ENCODE measurements around the gene QSOX2.

The QSOX2 gene

GRCh38 chr9:136254381-136255165 is 9.0 kb upstream of the QSOX2 start:
- no peak overlapping the region for H3K27ac ChIP-seq (ENCODE audit: extremely low read depth, low read depth, low read length)
- TF ChIP-seq ZNF548 (tag by site-specific recombination; IDR thresholded peaks at IDR 0.05) (no peak), SP2 (tag by site-specific recombination; IDR thresholded peaks at IDR 0.05) (no peak; the same call in 1 of the 2 replicates), ZNF24 (tag by site-specific recombination; IDR thresholded peaks at IDR 0.05) (no peak), ZBTB49 (tag by site-specific recombination; IDR thresholded peaks at IDR 0.05; ENCODE audit: low read depth) (no peak), ZNF391 (tag by site-specific recombination; IDR thresholded peaks at IDR 0.05; ENCODE audit: borderline replicate concordance, low read depth) (no peak), ZNF362 (tag by site-specific recombination; IDR thresholded peaks at IDR 0.05) (no peak), GLIS1 (tag by site-specific recombination; IDR thresholded peaks at IDR 0.05) (peak; percentile 24), PRDM1 (tag by site-specific recombination; IDR thresholded peaks at IDR 0.05) (no peak)
- H3K9me3 ChIP-seq (ENCODE audit: control insufficient read depth, insufficient read depth, low read depth, low read length) = no peaks in the 10 kb centered on the region
- ChIA-PET CTCF (interaction anchor here (0.7 to 1.0 kb wide), 2 partner anchors 26 to 167 kb away, joined by 3 read pairs; no protein-coding TSS in a partner anchor), POLR2A (interaction anchor here (0.6 to 1.4 kb wide), 4 partner anchors 13 to 173 kb away, joined by 3 to 5 read pairs (median 4); no protein-coding TSS in a partner anchor)
- H3K36me3 ChIP-seq (ENCODE audit: control insufficient read depth in 2 of 2, insufficient read depth in 1 of 2, low read length in 2 of 2) = no peaks in the 10 kb centered on the region
- no peak overlapping the region for H3K4me3 ChIP-seq (ENCODE audit: low read depth, low read length)
- no peaks in the 10 kb centered on the region for H3K4me1 ChIP-seq (ENCODE audit: control insufficient read depth, insufficient read depth, low read length)

GRCh38 chr9:136253246-136254130 is 7.9 kb upstream of the QSOX2 start:
- ChIA-PET CTCF (interaction anchor here (1.0 kb wide), 2 partner anchors 25 to 30 kb away, joined by 3 read pairs; no protein-coding TSS in a partner anchor), POLR2A (interaction anchor here (1.4 kb wide), 1 partner anchor 25 kb away, joined by 3 read pairs; no protein-coding TSS in a partner anchor)
- Histone ChIP-seq H3K27ac (ENCODE audit: extremely low read depth, low read depth, low read length) (no peak overlapping the region), H3K4me1 (ENCODE audit: control insufficient read depth, insufficient read depth, low read length) (no peaks in the 10 kb centered on the region), H3K4me3 (ENCODE audit: low read depth, low read length) (no peak overlapping the region), H3K36me3 (ENCODE audit: control insufficient read depth in 2 of 2, insufficient read depth in 1 of 2, low read length in 2 of 2) (no peaks in the 10 kb centered on the region), H3K9me3 (ENCODE audit: control insufficient read depth, insufficient read depth, low read depth, low read length) (no peaks in the 10 kb centered on the region)
- no peak for TF ChIP-seq MYNN (tag by site-specific recombination; IDR thresholded peaks at IDR 0.05; ENCODE audit: borderline replicate concordance)
- TF ChIP-seq ZNF510 (tag by site-specific recombination; IDR thresholded peaks at IDR 0.05; ENCODE audit: insufficient replicate concordance) = no peak
- 0 out of 2 replicates have a peak, but pooled peaks have one; percentile 7 for TF ChIP-seq ZFHX2 (tag by site-specific recombination; conservative IDR thresholded peaks at IDR 0.05)

GRCh38 chr9:136252846-136253245 is 7.2 kb upstream of the QSOX2 start:
- no peak for TF ChIP-seq ZNF658 (tag by site-specific recombination; IDR thresholded peaks at IDR 0.05)
- 0 out of 2 replicates have a peak, but pooled peaks have one; percentile 33 for TF ChIP-seq KLF9 (tag by site-specific recombination; IDR thresholded peaks at IDR 0.05; ENCODE audit: low read depth)
- TF ChIP-seq ELK4 (IDR thresholded peaks at IDR 0.05; ENCODE audit: borderline replicate concordance, low read depth, low read length) = no peak
- H3K27ac ChIP-seq (ENCODE audit: extremely low read depth, low read depth, low read length) = no peak overlapping the region
- ChIA-PET POLR2A (no interaction called here), CTCF (interaction anchor here (1.0 kb wide), 1 partner anchor 30 kb away, joined by 3 read pairs; no protein-coding TSS in a partner anchor)
- H3K4me1 ChIP-seq (ENCODE audit: control insufficient read depth, insufficient read depth, low read length) = no peaks in the 10 kb centered on the region
- no peaks in the 10 kb centered on the region for H3K9me3 ChIP-seq (ENCODE audit: control insufficient read depth, insufficient read depth, low read depth, low read length)
- H3K36me3 ChIP-seq (ENCODE audit: control insufficient read depth in 2 of 2, insufficient read depth in 1 of 2, low read length in 2 of 2) = no peaks in the 10 kb centered on the region
- H3K4me3 ChIP-seq (ENCODE audit: low read depth, low read length) = no peak overlapping the region

Measured in HEK293 (cell line).